Erythroblast (primary cell): ENCODE measurements around the gene DPH2.

Source experiments
- DNase-seq, 2 experiments: peaks; one replicate each; lab custom pipeline; 2025; lab: John Stamatoyannopoulos, UW
- GATA1 ChIP-seq: IDR thresholded peaks from 2 replicates; pipeline ENCODE4 v1.6.1; 2011; ENCODE audit warnings: low read depth, mild to moderate bottlenecking, control low read depth, low read length, moderate library complexity
- POLR2A ChIP-seq: IDR thresholded peaks from 2 replicates; pipeline ENCODE4 v1.6.1; 2011; ENCODE audit warnings: mild to moderate bottlenecking, low read length

Gene DPH2

DNA sequence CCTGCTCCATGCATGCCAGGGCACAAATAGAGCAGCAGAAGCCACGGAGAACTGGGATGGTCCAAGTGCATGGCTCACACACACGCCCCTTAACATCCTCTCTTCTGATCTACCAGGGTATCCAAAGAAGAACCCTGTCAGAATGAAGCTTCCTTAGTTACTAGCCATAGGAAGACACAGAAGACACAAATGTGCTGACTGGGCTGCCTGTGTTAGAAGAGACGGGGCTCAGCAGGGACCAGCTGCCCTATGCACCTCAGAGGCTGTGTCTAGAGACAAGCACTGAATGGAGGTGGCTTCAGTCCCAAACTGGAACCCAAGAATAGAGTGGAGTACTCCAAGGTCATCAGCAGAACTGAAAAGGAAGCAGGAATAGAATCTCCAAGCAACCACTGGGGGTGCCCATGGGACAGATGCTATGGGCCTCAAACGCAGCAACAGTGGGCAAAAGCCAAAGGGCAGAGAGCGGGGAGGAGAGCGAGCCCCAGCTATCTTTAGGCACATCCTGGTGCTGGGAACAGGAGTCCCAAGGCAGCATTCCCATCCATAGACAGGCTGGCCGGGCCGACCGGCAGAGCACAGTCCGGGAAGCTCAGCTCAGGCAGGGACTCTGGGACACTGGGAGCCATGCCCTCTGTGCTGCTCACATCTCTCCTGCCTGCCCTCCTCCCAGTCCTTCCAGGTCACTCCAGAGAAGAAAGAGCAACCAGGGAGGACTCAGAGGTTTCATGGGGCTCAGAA, 51.9 kb downstream of the DPH2 start:
- no peak for DNase-seq
- TF ChIP-seq GATA1 = no peak
- no peak for TF ChIP-seq POLR2A
